ENCODE results near the gene RPS26.
A peak's percentile ranks its signal among the peaks of the same experiment; 100 is the strongest.
"Not testable (repeated sequence)": the region's sequence is repeated elsewhere in the genome, so short reads cannot be mapped to it uniquely, and the experiment has no call there.

Gene RPS26

GRCh38 chr12:56041552-56042429 lies at the start of gene RPS26:
Gene RPS26 (plus strand): TSS chr12:56041918. CDS start chr12:56042167, 249 bp downstream.
- peak; percentile 85 for DNase-seq

DNA sequence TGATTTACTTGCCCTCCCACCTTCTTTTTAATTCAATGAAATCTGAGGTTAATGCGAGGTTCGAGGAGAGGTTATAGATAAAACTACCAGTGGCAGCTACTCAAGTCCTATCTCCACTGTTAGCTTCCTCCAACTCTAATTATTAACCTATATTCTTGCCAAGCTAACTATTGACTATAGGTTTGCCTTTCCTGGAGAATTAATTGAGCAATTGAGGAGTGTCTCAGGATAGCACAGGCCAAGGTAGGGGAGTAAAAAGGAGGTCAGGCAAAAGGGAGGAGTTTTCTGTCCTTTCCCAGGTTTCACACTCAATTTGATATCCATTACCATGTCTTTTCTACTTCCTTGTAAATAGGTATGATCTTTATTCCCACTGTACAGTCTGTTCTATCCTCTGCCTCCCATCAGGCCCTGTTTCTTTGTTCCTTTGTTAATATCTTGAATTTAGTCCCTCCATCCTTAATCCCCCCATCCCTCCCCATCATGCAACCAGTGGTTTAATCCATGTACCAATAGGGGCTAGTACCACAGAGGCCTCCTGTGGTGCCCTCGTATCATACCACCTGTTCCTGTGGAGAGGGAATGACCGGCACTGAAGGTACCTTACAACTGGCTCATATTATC lies 48.4 kb upstream of the RPS26 start:
- DNase-seq = no peak

- DNase-seq = no peak
Observed at GRCh38 chr12:55995366-55995765, 46.4 kb upstream of the RPS26 start.

DNA sequence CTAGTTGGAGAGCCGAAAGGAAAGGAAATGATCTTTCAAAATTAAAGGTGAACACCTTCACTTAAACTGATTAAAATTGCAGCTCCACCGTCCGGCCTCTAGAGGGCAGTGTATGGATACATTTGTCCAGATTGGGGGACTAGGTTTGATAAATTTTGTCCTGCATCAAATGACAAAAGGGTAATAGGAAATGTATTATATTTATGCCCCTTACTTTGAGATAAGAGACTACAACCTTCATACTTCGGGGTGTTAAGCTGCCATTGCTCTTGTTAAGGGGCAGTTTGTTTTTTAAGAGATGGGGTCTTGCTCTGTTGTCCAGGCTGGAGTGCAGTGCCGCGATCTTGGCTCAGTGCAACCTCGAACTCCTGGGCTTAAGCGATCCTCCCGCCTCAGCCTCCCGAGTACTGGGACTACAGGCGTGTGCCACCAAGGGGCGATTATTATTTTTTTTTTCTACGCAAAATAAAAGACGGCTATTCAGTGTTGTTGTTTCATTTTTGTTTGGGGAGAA lies 45.5 kb upstream of the RPS26 start:
- peak; percentile 56 for DNase-seq

DNA sequence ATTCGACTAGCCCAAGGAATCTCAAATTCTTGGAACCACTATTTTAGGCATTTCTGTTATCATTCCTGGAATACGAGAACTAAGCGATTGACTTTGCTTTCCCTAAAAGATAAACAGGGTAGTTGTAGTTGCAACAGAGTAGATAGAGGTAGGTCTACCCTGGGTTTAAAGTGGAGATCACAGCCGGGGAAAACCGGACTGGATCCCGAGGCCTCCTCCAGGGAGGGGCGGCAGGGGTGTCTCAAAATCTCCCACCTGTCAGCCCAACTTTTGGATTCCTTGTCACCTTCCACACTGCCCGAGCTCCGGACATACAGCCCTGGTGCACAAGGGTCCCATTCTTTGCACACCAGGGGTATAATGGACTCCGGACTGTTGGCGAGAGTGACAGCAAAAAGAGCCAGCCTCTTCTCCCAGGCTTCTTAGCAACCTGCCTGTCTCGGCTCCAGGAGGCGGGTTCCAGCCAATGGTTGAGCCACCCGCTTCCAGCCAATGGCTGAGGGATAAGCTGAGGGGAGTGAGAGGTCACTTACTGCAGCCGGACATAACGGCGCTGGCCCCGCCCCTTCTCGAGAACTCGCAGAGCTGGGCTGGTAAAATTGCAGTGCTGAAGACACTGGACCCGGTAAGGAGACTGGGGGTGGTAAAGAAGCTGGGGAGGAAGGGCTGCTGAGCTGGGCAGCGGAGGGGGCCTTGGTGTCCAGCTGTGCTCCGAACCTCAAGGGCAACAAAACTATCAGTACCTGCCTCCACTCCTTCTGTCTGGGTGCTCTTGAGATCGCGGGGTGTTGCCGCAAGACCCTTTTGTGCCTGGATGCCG lies 44.8 kb upstream of the RPS26 start, which contains the start of gene SUOX:
Gene SUOX (plus strand): TSS at position 562 of the 820 bp plus-strand sequence. CDS start 4,946 bp downstream, outside the sequence.
- no peak for DNase-seq

DNA sequence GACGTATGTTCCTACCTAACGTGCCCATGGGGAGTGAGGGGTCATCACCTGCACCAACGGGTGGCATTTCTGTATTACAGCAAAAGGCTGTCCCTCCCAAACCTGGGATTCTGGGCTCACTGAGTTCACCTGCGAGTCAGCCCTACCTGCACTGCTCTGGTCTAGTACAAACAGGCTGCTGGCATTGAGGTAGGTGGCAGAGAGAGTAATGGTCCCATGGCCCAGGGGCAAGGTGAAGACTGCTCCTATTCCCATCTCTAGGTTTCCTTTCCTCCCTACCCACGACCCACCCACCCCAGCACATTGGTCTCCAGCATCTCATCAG lies 44.2 kb upstream of the RPS26 start:
- no peak for DNase-seq

GRCh38 chr12:55999522-55999921 lies 42.2 kb upstream of the RPS26 start:
- not testable (repeated sequence) for DNase-seq

GRCh38 chr12:55999999-56000540 lies 41.6 kb upstream of the RPS26 start:
- DNase-seq = not testable (repeated sequence)

DNA sequence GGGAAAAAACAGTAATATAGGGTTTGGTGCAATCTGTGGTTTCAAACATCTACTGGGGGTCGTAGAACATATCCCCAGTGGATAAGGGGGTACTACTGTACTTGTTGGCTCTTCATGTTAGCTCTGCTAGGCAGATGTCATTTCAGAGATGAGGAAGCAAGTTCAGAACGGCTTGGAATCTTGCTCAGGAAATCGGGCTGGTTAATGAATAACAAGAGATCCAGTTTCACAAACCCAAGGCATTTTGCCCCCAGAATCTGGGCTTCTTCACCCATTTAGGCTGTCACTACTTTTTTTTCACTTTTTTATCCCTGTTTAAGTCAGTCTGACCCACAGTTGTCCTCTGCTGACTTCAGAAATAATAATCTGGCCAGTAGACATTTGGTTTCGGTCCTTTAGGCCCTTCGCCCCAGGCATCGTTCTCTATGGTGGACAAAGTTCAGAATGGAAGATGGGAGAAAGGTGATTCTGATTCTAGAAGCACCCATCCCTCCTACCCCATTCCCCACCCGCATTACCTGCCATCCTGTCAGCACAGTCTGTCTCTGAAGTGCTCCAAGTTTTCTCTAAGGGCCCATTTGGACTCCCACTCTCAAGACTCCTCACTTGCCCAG lies 40.1 kb upstream of the RPS26 start:
- DNase-seq = no peak

DNA sequence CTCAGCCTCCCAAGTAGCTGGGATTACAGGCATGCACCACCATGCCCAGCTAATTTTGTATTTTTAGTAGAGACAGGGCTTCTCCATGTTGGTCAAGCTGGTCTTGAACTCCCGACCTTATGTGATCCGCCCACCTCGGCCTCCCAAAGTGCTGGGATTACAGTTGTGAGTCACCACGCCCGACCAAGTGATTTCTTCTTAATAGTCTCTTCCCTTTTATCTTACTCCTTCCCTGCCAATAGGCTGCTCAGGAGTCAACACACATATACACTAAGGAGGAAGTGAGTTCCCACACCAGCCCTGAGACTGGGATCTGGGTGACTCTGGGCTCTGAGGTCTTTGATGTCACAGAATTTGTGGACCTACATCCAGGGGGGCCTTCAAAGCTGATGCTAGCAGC lies 38.3 kb upstream of the RPS26 start:
- DNase-seq = not testable (repeated sequence)

DNA sequence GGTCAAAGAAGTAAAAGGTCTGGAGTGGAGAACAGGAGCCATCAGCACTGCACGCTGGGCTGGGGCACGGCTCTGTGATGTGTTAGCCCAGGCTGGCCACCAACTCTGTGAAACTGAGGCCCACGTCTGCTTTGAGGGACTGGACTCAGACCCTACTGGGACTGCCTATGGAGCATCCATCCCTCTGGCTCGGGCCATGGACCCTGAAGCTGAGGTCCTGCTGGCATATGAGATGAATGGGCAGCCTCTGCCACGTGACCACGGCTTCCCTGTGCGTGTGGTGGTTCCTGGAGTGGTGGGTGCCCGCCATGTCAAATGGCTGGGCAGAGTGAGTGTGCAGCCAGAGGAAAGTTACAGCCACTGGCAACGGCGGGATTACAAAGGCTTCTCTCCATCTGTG lies 37.5 kb upstream of the RPS26 start:
- DNase-seq = no peak

DNA sequence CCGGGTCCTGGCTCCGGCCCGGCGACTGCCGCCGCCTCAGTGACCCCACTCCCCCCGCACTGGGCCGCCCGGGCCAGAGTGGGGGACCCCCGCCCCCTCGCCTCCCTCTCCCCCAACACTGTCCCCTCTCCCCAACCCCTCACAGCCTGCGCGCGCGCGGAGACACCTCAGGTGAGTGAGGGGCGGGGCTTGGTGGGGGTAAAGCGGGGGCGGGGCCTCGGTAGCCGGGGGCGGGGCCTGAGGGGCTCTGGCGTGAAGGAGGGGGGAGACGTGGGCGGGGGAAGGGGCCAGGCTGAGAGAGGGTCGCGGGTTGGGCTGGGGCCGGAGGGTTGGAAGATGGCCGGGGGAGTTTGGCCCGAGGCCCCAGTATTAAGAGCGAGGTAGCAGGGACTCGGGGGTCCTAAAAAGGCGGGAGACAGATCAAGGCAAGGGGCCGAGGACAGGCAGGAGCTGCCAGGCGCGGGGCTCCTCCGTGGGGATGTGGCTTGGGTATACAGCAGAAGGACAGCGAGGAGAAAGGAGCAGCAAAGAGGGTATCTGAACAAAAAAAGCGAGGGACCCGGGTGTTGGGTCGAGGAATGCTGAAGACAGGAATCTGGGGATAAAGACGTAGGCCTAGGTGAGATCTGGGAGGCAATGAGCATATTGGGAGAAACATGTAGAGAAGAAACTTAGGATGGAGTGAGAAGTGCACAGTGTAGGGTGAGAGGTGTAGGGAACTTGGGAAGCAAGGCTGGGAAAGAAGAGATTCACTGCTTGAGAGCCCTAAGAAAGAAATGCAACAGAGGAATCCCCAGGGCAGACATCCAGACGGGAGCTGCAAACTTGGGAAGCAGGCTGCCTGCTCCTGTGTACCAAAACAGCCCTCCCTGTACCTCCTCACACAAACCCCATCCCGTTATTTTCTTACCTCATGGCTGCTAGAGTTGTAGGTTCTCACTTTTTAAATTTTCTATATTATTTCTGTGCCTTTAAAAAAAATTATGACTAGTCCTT lies 33.9 kb upstream of the RPS26 start:
- DNase-seq = peak; percentile 76

DNA sequence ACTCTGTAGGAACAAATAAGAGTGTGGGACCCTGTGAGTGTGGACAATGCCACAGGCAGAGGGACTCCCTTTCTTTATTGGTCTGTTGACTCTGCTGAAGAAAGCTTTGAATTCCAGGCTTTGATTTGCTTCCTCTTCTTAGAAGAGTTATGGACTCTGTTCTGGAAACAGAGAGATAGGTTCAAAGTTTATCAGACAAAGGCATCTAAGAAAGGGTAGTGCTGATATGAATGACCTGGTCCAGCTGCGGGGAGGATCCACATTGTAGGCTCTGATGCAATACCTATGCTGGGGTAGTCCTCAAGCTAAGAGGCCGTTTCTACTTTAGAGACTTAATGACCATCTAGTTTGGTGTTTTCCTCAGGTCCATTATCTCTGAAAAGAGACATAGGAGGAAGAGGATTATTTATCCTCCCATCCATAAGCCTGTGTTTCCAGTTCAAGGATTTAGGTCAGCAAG lies 31.6 kb upstream of the RPS26 start:
- DNase-seq = no peak

DNA sequence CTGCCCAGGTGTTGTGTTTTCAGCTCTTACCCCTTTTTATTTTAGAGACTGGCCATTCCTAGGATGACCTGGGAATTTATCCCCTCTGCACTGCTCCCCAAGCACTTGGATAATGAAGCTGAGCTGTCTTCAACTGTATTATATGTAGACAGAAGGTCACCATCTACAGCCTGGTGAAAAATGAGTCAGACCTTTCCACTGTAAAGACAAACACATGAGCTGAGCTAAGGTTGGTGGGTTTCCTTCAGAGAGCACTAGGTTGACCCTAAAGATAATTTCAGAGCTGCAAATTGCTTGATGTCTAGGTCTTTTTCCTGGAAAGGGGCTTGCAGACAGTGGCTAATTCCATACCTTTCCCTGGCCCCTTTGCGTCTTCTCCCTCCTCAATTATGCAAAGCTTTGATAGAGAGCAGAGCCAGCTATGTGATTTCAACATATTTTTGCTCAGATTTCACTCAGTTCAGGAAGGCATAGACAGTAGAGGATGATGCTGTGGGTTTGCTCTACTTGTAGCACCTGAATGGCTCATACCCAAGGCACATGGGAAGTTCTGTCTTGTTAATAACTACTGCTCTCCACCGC lies 30.1 kb upstream of the RPS26 start:
- no peak for DNase-seq

DNA sequence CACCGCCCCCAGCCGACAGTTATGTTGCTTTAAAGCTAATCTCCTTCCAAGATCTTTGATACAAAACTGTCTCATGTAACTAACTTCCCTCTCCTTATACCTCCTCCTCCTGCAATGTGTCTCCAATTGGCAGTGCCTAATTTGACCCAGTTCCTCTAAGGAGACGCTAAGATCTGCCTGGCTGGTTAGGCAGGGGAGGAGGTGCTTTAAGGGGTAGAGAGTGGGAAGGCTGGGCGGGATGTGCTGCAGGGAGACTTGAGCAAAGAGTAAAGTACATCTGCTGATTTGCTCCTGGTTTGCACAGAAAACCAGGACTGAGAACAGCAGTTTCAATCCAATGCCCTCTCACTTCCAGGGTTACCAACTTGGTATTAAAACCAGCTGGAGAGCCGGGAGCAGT lies 28.2 kb upstream of the RPS26 start:
- no peak for DNase-seq

GRCh38 chr12:56014205-56014604 lies 27.5 kb upstream of the RPS26 start:
- no peak for DNase-seq

GRCh38 chr12:56017181-56017580 lies 24.5 kb upstream of the RPS26 start:
- DNase-seq = no peak

DNA sequence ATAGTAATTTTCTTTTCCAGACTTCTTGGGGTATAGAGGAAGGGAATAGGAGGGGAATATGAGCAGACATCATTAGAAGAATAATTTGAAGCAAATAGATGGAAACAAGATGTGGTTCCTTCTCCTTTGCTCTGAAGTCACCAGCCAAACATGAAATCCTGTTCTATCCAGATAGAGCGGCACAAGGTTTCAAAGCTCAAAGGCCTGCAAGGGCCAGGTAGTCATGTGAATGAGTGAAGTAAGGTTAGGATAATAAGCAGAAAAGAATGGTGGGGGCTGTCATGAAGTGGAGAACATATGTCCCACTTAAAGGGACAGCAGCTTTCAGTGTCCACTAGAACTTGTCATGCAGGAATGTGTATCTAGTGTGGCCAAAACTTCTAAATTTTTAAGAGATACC lies 23.4 kb upstream of the RPS26 start:
- DNase-seq = no peak

DNA sequence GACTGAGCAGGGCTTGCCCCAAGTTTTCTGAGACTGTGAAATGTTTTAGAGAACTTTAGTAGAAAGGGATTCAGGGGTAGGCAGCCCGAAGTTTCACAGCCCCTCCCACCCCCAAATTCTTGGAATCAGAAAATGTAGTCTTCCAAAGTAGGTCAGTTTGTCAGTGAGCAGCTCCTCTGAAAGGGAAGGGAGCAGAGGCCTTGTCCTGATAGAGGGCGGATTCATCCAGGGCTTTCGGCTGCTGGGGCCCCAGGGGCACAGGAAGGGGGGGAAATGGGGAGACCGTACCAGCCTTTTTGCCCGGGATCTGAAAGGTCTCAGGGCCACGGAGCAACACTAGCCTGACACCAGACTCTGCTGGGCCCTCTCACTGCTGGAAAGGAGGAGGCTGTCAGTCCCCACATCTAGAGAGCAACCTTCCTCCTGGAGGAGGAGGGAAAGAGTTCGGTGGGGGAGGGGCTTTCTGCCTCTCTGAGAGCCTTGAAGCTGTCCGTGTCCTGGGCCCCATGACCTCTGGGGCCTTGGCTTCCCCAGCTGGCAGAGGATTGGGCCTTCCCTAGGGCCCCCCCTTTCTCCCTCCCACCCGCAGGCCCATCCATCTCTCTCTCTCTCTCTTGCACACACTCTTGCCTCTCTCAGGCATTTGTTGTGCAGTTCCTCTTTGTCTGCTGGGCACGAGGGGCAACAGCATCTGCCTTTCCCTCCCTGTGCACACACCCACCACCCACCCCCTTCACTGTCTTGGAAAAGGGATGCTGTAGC lies 21.1 kb upstream of the RPS26 start, which contains the start of gene IKZF4:
Gene IKZF4 (plus strand): TSS at position 621 of the 762 bp plus-strand sequence. CDS start 451 bp downstream, outside the sequence.
- DNase-seq = no peak

Data from activated T-cell treated with anti-CD3 and anti-CD28 coated beads, Interleukin-2, amount 50 U/mL, for 1 hour (primary cell).